GM21723 (cell line): ENCODE results near the gene CS.
A peak's percentile ranks its signal among the peaks of the same experiment; 100 is the strongest.
"Not testable (repeated sequence)": the region's sequence is repeated elsewhere in the genome, so short reads cannot be mapped to it uniquely, and the experiment has no call there.

Experiments
- ATAC-seq: cut with Tn5 transposase; IDR thresholded peaks from one replicate; pipeline ENCODE4 v1.9.1; 2021; ENCODE audit warnings: mild to moderate bottlenecking, moderate library complexity; ENCODE audit not compliant: unreplicated experiment

CS gene

GRCh38 chr12:56321610-56322009 is 21.5 kb upstream of the CS start:
- not testable (repeated sequence) for ATAC-seq

DNA sequence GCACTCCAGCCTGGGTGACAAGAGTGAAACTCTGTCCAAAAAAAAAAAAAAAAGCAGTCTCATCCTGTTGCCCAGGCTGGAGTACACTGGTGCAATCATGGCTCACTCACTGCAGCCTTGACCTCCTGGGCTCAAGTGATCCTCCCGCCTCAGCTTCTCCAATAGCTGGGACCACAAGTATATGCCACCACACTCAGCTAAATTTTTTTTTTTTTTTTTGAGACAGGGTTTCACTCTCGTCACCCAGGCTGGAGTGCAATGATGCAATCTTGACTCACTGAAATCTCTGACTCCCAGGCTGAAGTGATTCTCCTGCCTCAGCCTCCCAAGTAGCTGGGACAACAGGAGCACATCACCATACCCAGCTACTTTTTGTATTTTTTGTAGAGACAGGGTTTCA is 20.9 kb upstream of the CS start:
- ATAC-seq: no peak

DNA sequence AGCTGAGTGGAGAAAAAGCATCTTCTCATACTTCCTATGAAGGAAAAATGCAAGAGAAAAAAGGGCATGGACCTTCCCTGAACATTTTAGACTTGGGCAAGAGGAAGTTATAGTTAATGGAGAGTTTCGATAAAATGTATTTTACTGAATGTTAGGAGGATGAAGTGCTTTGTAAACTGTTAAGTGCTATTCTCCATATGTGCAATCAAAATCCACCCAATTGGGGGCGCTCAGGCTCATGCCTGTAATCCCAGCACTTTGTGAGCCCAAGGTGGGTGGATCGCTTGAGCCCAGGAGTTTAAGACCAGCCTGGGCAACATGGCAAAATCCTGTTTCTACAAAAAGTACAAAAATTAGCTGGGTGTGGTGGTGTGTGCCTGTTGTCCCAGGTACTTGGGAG is 17.5 kb upstream of the CS start:
- no peak for ATAC-seq

GRCh38 chr12:56315622-56316473 is 15.7 kb upstream of the CS start, which contains the start of gene CNPY2:
TSS of gene CNPY2 (minus strand) at chr12:56315988. CDS start at chr12:56315217, 771 bp downstream.
- peak; percentile 91 for ATAC-seq

GRCh38 chr12:56315249-56315621 is 15.1 kb upstream of the CS start:
- no peak for ATAC-seq

DNA sequence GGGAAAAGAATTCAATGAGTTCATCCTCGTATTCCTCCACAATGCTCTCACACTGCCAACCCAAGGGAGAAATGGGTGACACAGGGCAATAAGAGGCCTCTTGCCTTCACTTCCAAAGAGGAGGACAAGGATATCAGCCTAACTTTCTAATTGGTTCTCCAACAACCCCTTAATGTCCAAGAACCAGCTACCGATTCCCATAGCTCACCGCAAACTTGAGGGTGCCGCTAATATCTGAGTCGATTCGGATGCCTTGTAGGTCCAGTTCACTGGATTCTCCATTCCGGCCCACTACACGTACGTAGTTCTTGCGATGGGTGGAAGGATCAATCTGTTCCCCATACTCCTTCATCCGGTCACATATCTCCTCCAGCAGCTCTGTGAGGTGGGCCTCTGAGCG is 10.9 kb upstream of the CS start:
- no peak for ATAC-seq

DNA sequence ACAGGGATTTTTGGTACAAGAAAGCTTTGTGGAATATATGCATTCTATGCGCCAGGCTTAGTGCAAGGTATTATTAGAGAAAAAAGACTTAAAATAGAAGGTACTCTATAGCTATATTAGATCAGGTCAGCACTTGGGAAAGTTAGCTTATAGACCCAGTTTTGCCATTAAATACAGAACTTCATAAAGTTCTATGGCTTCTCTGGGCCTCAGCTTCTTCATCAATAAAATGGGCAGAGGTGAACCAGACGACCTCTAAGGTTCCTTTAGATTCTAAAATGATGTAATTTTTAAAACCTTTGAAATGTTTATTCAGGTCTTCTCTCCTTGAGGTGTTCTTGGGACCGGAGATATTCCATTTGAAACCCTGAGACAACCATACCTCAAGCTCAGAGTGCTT is 8.6 kb upstream of the CS start:
- ATAC-seq: no peak

DNA sequence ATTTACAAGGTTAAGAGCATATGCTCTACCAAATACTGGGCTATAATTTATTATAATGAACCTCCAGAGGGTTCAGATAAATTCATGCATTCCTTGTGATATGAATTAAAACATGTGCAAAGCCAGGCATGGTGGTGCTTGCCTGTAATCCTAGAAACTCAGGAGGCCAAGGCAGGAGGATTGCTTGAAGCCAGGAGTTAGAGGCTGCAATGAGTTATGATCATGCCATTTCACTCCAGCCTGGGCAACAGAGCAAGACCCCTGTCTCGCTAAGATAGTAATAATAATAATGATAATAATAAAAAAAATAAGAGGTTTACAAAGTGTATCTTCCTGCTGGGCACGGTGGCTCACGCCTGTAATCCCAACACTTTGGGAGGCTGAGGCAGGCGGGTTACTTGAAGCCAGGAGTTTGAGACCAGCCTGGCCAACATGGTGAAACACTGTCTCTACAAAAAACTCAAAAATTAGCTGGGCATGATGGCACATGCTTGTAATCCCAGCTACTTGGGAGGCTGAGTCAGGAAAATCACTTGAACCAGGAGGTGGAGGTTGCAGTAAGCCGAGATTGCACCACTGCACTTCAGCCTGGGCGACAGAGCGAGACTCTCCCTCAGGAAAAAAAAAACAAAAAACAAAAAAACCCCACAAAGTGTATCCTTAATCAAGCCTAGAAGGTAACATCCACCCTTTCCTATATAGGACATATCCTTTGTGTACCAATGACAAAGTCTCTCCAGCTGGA is 7.3 kb upstream of the CS start:
- ATAC-seq: no peak

DNA sequence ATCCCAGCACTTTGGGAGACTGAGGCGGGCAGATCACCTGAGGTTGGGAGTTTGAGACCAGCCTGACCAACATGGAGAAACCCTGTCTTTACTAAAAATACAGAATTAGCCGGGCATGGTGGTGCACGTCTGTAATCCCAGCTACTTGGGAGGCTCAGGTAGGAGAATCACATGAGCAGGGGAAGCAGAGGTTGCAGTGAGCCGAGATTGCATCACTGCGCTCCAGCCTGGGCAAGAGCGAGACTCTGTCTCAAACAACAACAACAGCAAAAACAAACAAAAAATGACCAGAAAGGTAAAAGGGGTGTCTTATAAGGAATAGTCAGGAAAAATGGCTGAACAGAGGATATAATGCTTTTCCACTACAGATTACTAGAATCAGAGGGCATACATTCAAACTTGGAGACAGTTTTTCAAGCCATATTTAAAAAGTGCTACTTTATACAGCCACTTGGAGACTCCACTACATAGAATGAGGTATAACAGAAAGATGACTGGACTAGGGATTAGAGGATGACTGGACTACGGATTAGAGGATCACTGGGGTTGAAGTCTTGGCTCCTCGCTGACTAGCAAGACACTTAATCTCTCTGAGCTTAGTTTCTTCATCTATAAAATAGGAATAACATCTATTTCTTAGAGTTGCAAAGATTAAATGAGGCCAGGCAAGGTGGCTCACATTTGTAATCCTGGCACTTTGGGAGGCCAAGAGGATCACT is 4.9 kb upstream of the CS start:
- no peak for ATAC-seq

- no peak for ATAC-seq
Observed at GRCh38 chr12:56304276-56304675, 4.1 kb upstream of the CS start.

- ATAC-seq: no peak
Observed at GRCh38 chr12:56300644-56301464, 724 bp upstream of the CS start.

- no peak for ATAC-seq
Observed at GRCh38 chr12:56299308-56299852, 750 bp downstream of the CS start.

DNA sequence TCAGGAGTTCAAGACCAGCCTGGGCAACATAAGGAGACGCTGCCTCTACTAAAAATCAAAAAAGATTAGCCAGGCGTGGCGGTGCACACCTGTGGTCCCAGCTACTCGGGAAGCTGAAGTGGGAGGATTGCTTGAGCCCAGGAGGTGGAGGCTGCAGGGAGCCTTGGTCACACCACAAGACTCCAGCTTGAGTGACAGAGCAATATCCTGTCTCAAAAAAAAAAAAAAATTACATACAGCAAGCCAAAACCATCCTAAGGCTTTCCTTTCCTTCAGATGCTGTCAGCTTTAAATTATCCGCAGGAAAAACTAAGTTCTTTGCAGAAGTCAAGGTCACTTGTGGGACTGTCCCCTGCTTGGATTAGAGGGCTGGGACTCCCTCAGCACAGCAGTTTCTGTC is 1.3 kb downstream of the CS start:
- no peak for ATAC-seq

DNA sequence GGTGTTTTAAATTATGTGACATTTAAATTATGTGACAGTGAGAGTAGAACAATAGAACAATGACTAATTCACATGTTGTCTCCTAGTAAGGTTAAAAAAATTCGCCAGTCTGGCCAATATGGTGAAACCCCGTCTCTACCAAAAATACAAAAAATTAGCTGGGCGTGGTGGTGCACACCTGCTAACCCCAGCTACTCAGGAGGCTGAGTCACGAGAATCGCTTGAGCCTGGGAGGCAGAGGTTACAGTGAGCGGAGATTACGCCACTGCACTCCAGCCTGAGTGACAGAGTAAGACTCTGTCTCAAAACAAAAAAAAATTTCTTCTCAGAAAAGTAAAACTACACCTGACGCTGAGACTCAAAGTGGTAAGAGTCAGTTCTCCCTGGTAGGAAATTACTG is 2.7 kb downstream of the CS start:
- no peak for ATAC-seq

DNA sequence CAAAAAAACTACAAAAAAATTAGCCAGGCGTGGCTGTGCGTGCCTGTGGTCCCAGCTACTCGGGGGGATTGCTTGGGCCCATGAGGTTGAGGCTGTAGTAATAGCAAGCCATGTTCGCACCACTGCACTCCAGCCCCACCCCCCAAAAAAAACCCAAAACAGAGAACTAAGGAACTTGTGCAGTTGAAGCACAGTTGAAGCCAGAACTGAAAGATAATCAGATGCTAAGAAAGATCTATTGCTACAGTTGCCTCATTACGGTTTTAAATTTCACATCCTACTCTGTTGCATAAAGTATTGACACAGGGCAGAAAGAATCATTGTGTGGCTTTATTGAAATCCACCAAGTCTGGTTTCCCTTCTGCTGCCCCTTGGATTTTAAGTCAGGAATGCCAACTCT is 3.8 kb downstream of the CS start:
- ATAC-seq: no peak

GRCh38 chr12:56293795-56294194 is 6.3 kb downstream of the CS start:
- no peak for ATAC-seq

DNA sequence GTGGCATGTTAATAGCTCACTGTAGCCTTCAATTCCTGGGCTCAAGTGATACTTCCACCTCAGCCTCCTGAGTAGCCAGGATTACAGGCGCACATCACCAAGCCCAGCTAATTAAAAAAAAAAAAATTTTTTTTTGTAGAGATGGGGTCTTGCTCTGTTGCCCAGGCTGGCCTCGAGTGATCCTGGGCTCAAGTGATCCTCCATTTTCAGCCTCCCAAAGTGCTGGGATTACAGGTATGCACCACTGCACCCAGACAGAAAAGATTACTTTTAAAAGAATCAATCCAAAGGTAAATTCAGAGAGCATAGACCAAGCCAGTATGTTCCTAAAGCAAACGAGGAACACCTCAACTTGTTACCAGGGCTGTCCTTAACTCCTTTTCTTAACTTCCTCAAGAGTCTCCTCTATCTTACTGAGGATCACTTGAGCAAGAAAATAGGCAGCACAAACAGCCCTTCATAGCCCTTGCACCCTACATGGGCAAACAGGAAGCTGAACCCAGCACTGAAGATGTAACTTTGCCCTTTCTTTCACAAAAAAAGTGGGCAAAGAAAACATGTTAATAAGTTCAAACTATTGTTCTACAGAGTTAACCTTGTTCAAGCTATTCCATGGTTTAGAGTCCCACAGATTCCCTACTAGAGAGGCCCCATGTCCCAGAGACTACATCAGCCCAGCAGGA is 11.3 kb downstream of the CS start:
- no peak for ATAC-seq

DNA sequence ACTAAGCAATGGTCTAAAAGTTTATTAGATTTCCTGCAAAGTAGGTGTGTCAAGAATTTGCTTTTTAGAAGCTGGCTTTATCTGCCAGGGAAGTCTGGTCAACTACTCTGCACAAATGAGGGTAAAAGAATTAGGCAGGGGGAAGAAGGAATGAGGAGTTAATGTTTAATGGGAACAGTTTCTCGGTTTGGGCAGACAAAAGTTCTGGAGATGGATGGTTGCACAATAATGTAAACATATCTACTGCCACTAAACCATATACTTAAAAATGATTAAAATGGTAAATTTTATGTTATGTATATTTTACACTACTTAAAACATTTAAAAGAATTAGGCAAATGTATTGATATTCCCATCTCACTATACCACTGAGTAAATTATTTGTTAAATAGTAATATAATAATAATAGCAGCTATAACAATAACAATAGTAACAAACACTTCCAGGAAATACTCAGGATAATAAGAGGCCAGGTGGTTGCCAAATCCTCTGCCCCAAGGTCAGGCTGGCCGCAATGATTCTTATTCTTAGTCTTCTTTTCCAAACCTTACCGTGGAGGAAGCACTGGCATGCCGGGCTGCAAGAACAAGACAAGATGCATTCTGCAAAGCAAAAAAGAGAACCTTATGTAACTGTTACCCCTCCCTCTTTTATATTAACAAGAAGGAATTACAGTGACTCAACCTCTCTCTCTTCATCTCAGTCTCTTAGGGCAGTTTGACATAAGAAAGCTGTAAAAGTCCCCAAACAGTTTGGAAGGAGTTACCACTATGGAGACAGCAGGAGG is 13.9 kb downstream of the CS start:
- no peak for ATAC-seq

GRCh38 chr12:56284263-56284662 is 15.9 kb downstream of the CS start:
- ATAC-seq: not testable (repeated sequence)
